ENCODE measurements around the gene MAB21L2. TPM values are rescaled to one million over a fixed set of nuclear protein-coding genes. Genes with fewer than 3 reads are reported as not detected.
A peak's percentile ranks its signal among the peaks of the same experiment; 100 is the strongest.

MAB21L2 gene
- total and polyA plus RNA-seq, 2 experiments from 2014 or later, result not detected

DNA sequence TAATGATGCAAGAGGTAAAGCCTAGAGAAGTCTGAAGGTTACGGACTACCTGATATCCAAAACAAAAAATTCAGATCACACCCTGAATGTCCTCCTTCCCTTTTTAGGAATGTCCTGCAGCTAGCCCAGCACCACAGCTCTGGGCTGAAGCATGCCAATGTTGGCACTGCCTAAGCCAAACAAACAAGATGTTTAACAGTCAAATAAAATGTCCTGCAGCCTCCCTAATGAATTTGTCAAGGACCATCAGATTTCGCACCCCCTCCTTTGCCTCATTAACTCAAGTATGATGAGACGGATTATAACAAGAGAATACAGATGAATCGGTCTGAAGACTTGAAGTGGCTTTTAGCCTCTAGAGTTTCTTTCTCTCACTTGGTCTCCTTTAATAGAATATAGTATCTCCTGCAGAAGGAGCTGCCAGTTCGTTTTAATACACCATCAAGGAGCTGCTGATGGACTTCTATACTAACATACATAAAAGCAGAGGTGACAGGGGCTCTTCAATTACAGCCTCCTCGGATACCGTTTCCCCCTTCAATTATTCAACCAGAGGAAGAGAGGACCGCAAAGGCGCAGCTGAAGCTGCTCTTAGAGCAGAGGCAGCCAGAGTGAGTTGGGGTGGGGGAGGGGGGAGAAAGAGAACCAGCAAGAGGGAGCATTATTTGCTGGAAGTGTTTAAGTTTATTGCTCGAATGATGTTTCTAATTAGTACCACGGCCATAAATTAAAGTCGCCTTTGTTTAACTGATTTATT is 3.0 kb upstream of the MAB21L2 start:
- Histone ChIP-seq H3K4me3 (peak overlapping the region; percentile 68), H3K9me3 (ENCODE audit: low read depth) (no peaks in the 10 kb centered on the region), H3K79me2 (ENCODE audit: insufficient read depth) (no peaks in the 10 kb centered on the region), H3K9me2 (ENCODE audit: insufficient read depth) (no peaks in the 10 kb centered on the region), H3K4me1 (ENCODE audit: insufficient read depth) (0 out of 2 replicates have a peak, but pooled peaks cover 3% of the 10 kb centered on the region), H3K27me3 (replicated peaks; ENCODE audit: insufficient read depth) (no peaks in the 10 kb centered on the region), H3K9ac (peak overlapping the region; percentile 59), H3K4me2 (ENCODE audit: unreplicated experiment) (peak overlapping the region; percentile 70), H4K20me1 (ENCODE audit: insufficient read depth) (no peaks in the 10 kb centered on the region), H3F3A (ENCODE audit: insufficient read depth) (no peaks in the 10 kb centered on the region), H2AFZ (peak overlapping the region; percentile 83), H3K27ac (no peak overlapping the region), H3K36me3 (ENCODE audit: low read depth) (no peaks in the 10 kb centered on the region)
- WGBS, 2 experiments (ENCODE audit: low coverage in 1 of 2, low lambda C conversion rate in 2 of 2, missing lambda C conversion rate in 2 of 2), result 53 to 54% methylated on average over 12 of the region's 12 CpGs
- in situ Hi-C loops (cut with MboI), result loop anchor here (25.0 kb wide), 1 partner anchor 592 kb away; no protein-coding TSS in a partner anchor
- TF ChIP-seq EZH2phosphoT487 (IDR thresholded peaks at IDR 0.05; ENCODE audit: insufficient read depth, low read depth) (no peak), EZH2 (IDR thresholded peaks at IDR 0.05; ENCODE audit: insufficient read depth, poor library complexity, severe bottlenecking) (no peak)
- peak; percentile 36 for DNase-seq

DNA sequence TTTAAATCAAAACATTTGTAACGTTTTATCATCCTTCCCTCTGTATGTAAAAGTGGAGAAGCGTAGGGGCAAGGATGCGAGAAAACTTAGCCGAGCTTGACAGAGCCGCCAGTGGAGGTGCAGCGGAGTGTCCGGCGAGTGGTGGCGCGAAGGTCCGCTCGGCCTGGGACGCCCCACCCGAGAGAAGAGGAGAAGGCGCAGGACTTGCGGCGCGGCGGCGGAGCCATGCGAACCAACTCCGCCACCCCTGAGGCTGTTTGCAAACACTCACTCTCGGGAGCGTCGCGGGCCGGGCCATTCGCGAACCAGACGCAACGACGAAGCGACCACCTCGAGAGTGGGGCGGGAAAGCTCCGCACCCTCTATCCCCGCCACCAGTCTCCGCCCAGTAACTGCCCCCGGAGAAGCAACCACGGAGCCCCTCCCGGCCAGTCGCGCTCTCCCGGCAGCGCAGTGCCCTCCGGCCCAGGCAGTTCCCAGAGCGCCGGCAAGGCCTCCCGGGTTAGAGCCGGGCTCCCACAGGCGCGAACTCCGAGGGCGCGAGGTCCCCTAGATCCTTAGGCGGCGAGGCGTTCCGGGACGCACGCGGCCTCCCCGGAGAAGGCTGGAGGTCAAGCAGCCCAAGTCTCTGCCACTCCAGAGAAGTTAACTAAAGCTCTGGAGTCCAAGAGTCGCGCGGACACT is 2.3 kb upstream of the MAB21L2 start:
- Histone ChIP-seq H3K9me3 (ENCODE audit: low read depth) (no peaks in the 10 kb centered on the region), H2AFZ (peak overlapping the region; percentile 83), H3K9ac (peak overlapping the region; percentile 59), H3K4me2 (ENCODE audit: unreplicated experiment) (peak overlapping the region; percentile 70), H3K79me2 (ENCODE audit: insufficient read depth) (no peaks in the 10 kb centered on the region), H3K4me3 (peak overlapping the region; percentile 68), H3K36me3 (ENCODE audit: low read depth) (no peaks in the 10 kb centered on the region), H3K9me2 (ENCODE audit: insufficient read depth) (no peaks in the 10 kb centered on the region), H3F3A (ENCODE audit: insufficient read depth) (no peaks in the 10 kb centered on the region), H3K27me3 (replicated peaks; ENCODE audit: insufficient read depth) (no peaks in the 10 kb centered on the region), H3K27ac (no peak overlapping the region), H4K20me1 (ENCODE audit: insufficient read depth) (no peaks in the 10 kb centered on the region), H3K4me1 (ENCODE audit: insufficient read depth) (no peaks in the 10 kb centered on the region)
- TF ChIP-seq EZH2 (IDR thresholded peaks at IDR 0.05; ENCODE audit: insufficient read depth, poor library complexity, severe bottlenecking) (no peak), EZH2phosphoT487 (IDR thresholded peaks at IDR 0.05; ENCODE audit: insufficient read depth, low read depth) (no peak)
- WGBS, 2 experiments (ENCODE audit: low coverage in 1 of 2, low lambda C conversion rate in 2 of 2, missing lambda C conversion rate in 2 of 2), result 20 to 38% methylated on average over 54 to 60 of the region's 66 CpGs
- in situ Hi-C loops (cut with MboI), result loop anchor here (25.0 kb wide), 1 partner anchor 592 kb away; no protein-coding TSS in a partner anchor
- DNase-seq, result peak; percentile 66

- TF ChIP-seq EZH2phosphoT487 (IDR thresholded peaks at IDR 0.05; ENCODE audit: insufficient read depth, low read depth) (no peak), EZH2 (IDR thresholded peaks at IDR 0.05; ENCODE audit: insufficient read depth, poor library complexity, severe bottlenecking) (no peak)
- Histone ChIP-seq H3K4me2 (ENCODE audit: unreplicated experiment) (peak overlapping the region; percentile 28), H3K9me3 (ENCODE audit: low read depth) (no peaks in the 10 kb centered on the region), H3K4me3 (peak overlapping the region; percentile 68), H3K36me3 (ENCODE audit: low read depth) (no peaks in the 10 kb centered on the region), H3K27me3 (replicated peaks; ENCODE audit: insufficient read depth) (no peaks in the 10 kb centered on the region), H3K27ac (no peak overlapping the region), H2AFZ (peak overlapping the region; percentile 83), H3K4me1 (ENCODE audit: insufficient read depth) (no peaks in the 10 kb centered on the region), H4K20me1 (ENCODE audit: insufficient read depth) (no peaks in the 10 kb centered on the region), H3K9ac (peak overlapping the region; percentile 59; the same call in 1 of the 2 replicates), H3F3A (ENCODE audit: insufficient read depth) (no peaks in the 10 kb centered on the region), H3K79me2 (ENCODE audit: insufficient read depth) (no peaks in the 10 kb centered on the region), H3K9me2 (ENCODE audit: insufficient read depth) (no peaks in the 10 kb centered on the region)
- WGBS, 2 experiments (ENCODE audit: low coverage in 1 of 2, low lambda C conversion rate in 2 of 2, missing lambda C conversion rate in 2 of 2), result 97 to 98% methylated on average over 9 of the region's 9 CpGs
- DNase-seq, result no peak
- in situ Hi-C loops (cut with MboI), result loop anchor here (25.0 kb wide), 1 partner anchor 593 kb away; no protein-coding TSS in a partner anchor
These were observed 1.6 kb upstream of the MAB21L2 start for GRCh38 chr4:150580306-150580705.

DNA sequence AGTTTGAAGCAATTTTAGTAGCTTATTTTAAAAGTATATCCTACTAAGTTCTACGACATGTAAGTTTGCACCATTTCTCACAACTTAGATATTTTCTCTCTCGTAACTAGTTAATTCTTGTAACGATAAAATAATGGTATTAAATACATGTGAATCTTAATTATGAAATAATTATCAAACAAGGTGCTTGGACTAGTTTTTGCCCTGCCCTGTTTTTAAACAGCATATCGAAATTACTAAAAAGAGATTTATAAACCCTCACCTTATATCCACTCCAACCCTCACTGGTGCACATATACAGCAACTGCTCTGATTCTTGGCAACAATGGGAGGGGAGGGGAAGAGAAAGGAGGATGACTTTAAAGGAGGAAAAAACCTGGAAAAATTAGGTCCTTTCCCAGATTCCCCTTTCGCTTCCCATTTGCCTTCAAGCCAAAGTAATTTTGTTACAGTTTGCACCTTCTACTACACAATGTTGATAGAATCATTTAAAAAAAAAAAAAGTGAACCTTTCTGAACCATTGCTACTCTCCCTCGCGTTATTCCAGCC is 820 bp upstream of the MAB21L2 start:
- no peaks in the 10 kb centered on the region for H3F3A ChIP-seq (ENCODE audit: insufficient read depth)
- DNase-seq, result no peak
- no peak overlapping the region for H2AFZ ChIP-seq
- H3K9me3 ChIP-seq (ENCODE audit: low read depth), result no peaks in the 10 kb centered on the region
- no peaks in the 10 kb centered on the region for H3K79me2 ChIP-seq (ENCODE audit: insufficient read depth)
- no peaks in the 10 kb centered on the region for H3K9me2 ChIP-seq (ENCODE audit: insufficient read depth)
- no peaks in the 10 kb centered on the region for H3K36me3 ChIP-seq (ENCODE audit: low read depth)
- H3K4me1 ChIP-seq (ENCODE audit: insufficient read depth), result no peaks in the 10 kb centered on the region
- no peak overlapping the region for H3K4me2 ChIP-seq (ENCODE audit: unreplicated experiment)
- H3K27me3 ChIP-seq (replicated peaks; ENCODE audit: insufficient read depth), result no peaks in the 10 kb centered on the region
- 93 to 94% methylated on average over 7 of the region's 7 CpGs for WGBS, 2 experiments (ENCODE audit: low coverage in 1 of 2, low lambda C conversion rate in 2 of 2, missing lambda C conversion rate in 2 of 2)
- TF ChIP-seq EZH2phosphoT487 (IDR thresholded peaks at IDR 0.05; ENCODE audit: insufficient read depth, low read depth) (no peak), EZH2 (IDR thresholded peaks at IDR 0.05; ENCODE audit: insufficient read depth, poor library complexity, severe bottlenecking) (no peak)
- no peak overlapping the region for H3K9ac ChIP-seq
- H3K4me3 ChIP-seq, result no peak overlapping the region
- in situ Hi-C loops (cut with MboI), result loop anchor here (25.0 kb wide), 1 partner anchor 594 kb away; no protein-coding TSS in a partner anchor
- no peaks in the 10 kb centered on the region for H4K20me1 ChIP-seq (ENCODE audit: insufficient read depth)
- H3K27ac ChIP-seq, result no peak overlapping the region

Data from GM23248 (cell line).